ENCODE data around the gene TUBA8.
A peak's percentile ranks its signal among the peaks of the same experiment; 100 is the strongest.
"Not testable (repeated sequence)": the region's sequence is repeated elsewhere in the genome, so short reads cannot be mapped to it uniquely, and the experiment has no call there.

The TUBA8 gene

DNA sequence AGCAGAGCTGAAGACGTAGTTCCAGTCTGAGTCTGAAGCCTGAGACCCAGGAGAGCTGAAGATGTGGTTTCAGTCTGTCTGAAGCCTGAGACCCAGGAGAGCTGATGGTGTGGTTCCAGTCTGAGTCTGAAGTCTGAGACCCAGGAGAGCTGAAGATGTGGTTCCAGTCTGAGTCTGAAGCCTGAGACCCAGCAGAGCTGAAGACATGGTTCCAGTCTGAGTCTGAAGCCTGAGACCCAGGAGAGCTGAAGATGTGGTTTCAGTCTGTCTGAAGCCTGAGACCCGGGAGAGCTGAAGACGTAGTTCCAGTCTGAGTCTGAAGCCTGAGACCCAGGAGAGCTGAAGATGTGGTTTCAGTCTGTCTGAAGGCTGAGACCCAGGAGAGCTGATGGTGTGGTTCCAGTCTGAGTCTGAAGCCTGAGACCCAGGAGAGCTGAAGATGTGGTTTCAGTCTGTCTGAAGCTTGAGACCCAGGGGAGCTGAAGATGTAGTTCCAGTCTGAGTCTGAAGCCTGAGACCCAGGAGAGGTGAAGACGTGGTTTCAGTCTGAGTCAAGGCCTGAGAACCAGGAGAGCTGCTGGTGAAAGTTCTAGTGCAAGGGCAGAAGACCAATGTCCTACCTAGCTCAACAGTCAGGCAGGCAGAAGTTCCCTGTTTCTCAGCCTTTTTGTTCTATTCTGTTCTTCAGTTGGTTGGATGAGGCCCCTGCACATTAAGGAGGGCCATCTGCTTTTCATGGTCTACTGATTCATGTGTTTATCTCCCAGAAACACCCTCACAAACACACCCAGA, 3.9 kb upstream of the TUBA8 start:
- ATAC-seq, H3K4me3 Mint-ChIP-seq: not testable (repeated sequence)
- Mint-ChIP-seq H3K36me3 (ENCODE audit: low read depth) (peaks cover 48% of the 10 kb centered on the region), H3K9me3 (peaks cover 20% of the 10 kb centered on the region), H3K4me1 (peaks cover 76% of the 10 kb centered on the region), H3K27me3 (peaks cover 25% of the 10 kb centered on the region), H3K27ac (peak overlapping the region; percentile 76)
- DNase-seq = peak; percentile 36

DNA sequence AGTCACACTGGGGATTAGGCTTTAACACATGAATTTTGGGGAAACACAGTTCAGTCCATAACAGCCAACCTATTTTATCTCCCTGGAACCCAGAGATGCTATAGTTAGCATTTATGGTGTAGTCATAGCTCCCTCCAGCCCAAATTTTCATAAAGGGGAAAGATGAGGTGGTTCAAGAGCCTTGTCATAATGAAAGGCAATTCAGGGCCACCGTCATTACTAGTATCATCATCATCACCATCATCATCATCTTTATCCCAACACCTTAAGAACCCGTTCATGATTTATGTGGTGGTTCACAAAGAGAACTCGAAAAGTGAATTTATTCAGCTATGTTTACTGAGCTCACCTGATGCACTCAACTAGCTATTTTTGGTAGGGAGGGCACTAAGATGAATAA, 2.4 kb upstream of the TUBA8 start:
- H3K27me3 Mint-ChIP-seq = peaks cover 36% of the 10 kb centered on the region
- DNase-seq = no peak
- H3K9me3 Mint-ChIP-seq = peaks cover 18% of the 10 kb centered on the region
- H3K4me1 Mint-ChIP-seq = peaks cover 63% of the 10 kb centered on the region
- peaks cover 42% of the 10 kb centered on the region for H3K36me3 Mint-ChIP-seq (ENCODE audit: low read depth)
- no peak for ATAC-seq
- H3K27ac Mint-ChIP-seq = no peak overlapping the region
- no peak overlapping the region for H3K4me3 Mint-ChIP-seq

GRCh38 chr22:18109410-18110193, 1.0 kb upstream of the TUBA8 start:
- Mint-ChIP-seq H3K36me3 (ENCODE audit: low read depth) (peaks cover 30% of the 10 kb centered on the region), H3K9me3 (peaks cover 9% of the 10 kb centered on the region), H3K27ac (peak overlapping the region; percentile 21), H3K27me3 (peaks cover 34% of the 10 kb centered on the region), H3K4me1 (peaks cover 61% of the 10 kb centered on the region), H3K4me3 (peak overlapping the region; percentile 50)
- DNase-seq (no peak), ATAC-seq (no peak)

DNA sequence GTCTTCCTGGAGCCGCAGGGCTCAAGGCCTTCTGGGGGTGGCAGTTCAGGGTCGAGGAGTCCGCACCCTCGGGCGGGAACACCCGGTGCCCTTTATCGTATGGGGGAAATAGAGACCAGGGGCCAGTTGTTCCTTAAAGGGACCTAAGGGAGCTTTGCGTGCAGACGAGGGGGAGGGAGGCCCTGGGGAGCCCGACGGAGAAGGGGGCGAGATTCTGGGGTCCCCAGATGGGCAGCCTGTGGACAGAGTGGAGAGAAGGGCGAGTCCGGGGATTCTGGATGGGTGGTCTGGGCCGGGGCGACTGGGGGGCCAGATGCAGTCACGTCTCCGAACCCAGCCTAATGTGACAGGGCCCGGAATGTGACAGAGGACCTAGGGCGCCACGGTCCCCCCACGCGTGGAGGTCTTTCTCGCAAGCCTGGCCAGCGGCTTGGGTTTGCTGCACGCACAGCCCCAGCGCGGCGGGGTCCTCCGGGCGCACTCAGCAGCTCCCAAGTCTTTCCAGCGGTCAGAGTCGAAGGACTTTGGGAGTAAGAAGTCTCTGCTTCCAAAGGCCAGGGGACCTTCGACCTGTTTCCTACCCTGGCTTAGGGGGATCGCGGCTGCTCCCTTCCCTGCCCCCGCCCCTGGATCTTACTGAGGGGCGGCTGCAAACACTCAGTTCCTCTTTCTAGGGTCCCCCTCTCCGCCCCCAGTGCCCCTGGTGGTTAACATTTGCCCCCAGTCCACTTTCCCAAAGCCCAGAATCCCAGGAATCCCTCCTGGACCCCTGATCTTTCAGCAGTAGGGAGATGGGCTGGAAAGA, 547 bp downstream of the TUBA8 start:
- H3K27ac Mint-ChIP-seq = no peak overlapping the region
- H3K9me3 Mint-ChIP-seq = no peaks in the 10 kb centered on the region
- peak overlapping the region; percentile 61 for H3K4me3 Mint-ChIP-seq
- H3K27me3 Mint-ChIP-seq = peaks cover 34% of the 10 kb centered on the region
- H3K36me3 Mint-ChIP-seq (ENCODE audit: low read depth) = peaks cover 15% of the 10 kb centered on the region
- H3K4me1 Mint-ChIP-seq = peaks cover 48% of the 10 kb centered on the region
- no peak for ATAC-seq
- no peak for DNase-seq

DNA sequence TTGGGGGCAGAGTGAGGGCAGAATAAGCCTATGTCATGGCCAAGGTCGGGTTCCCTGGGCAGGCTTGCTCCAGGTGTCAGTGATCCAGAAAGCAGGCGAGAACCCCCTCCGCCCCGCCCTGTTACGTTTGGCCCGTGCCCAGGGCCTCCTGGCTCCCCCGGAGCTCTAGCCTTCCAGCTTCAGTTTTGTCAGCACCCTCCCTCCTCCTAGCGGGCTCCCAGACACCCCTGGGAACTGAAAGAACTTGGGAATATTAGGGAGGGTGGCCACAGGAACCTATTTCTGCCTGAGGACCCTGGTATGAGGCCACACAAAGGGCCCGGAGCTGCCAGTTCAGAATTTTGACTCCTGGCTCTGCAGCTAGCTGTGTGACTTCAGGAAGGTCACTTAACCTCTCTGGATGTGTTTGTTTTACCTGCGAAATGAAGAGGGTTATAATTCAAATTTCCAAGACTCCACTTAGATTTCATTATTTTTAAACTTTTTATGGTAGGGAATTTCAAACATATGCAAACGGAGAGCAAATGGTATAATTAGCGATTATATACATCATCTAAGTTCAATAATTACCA, 1.2 kb downstream of the TUBA8 start:
- H3K9me3 Mint-ChIP-seq = no peaks in the 10 kb centered on the region
- H3K27ac Mint-ChIP-seq = no peak overlapping the region
- H3K36me3 Mint-ChIP-seq (ENCODE audit: low read depth) = peaks cover 11% of the 10 kb centered on the region
- ATAC-seq (no peak), DNase-seq (no peak)
- H3K4me3 Mint-ChIP-seq = no peak overlapping the region
- peaks cover 42% of the 10 kb centered on the region for H3K4me1 Mint-ChIP-seq
- peaks cover 34% of the 10 kb centered on the region for H3K27me3 Mint-ChIP-seq

- H3K27me3 Mint-ChIP-seq = peaks cover 34% of the 10 kb centered on the region
- H3K27ac Mint-ChIP-seq = no peak overlapping the region
- no peak overlapping the region for H3K4me3 Mint-ChIP-seq
- H3K9me3 Mint-ChIP-seq = no peaks in the 10 kb centered on the region
- peaks cover 6% of the 10 kb centered on the region for H3K36me3 Mint-ChIP-seq (ENCODE audit: low read depth)
- H3K4me1 Mint-ChIP-seq = peaks cover 37% of the 10 kb centered on the region
- DNase-seq (no peak), ATAC-seq (no peak)
Observed at GRCh38 chr22:18112440-18112839, 1.8 kb downstream of the TUBA8 start.

DNA sequence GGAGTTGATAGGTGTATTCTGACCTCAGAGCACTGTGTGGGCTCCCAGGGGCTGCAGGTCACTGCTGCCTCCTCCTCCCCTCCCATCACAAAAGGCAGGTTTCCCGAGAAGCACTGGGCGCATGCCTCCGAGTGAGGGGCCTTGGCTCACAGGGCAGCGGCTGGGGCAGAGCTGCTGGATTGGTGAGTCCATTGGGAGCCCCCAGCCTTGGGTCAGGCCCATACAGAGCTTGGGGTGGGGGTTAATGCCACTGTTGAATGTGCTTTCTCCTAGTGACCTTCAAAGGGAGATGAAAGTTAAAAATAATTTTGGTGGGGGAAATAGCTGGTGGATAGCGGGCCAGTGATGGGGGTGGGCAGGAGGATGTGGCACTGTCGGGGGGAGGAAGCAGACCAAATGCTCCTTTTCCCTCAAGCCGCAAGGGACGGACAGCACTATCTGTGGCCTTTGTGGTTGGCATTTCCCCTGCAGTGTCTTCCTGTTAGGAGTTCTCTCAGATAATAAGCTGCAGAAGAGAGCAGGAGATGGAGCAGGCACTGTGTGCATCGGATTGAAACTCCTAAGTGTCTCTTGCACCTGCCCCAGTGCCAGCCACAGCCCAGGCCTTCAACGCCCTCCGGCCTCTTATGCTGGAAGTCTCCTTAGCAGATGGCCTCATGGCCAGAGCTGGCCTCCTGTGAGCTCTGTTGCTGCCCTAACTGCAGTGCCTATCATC, 3.2 kb downstream of the TUBA8 start:
- Mint-ChIP-seq H3K27ac (no peak overlapping the region), H3K9me3 (no peaks in the 10 kb centered on the region), H3K27me3 (peaks cover 26% of the 10 kb centered on the region), H3K4me1 (peaks cover 29% of the 10 kb centered on the region), H3K4me3 (no peak overlapping the region), H3K36me3 (ENCODE audit: low read depth) (no peaks in the 10 kb centered on the region)
- ATAC-seq = no peak
- no peak for DNase-seq

DNA sequence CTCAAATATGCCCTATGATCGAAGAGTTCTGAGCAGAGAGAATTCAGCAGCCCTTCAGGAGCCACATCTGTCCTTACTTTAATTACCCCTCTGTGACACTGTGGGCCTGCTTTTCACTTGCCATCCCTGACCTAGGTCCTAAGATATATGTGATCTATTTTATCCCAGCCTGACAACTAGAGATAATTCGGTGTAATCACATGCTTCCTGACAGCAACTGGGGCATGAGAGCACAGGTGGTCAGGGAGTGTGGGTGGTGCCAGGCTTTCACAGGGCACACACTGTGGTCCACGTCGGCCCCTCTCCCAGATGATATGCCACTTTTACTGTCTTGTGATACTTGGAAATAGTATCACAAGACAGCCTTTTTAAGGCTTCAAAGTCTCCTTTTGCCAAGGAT, 3.9 kb downstream of the TUBA8 start:
- ATAC-seq (no peak), DNase-seq (no peak)
- H3K36me3 Mint-ChIP-seq (ENCODE audit: low read depth) = no peaks in the 10 kb centered on the region
- H3K27me3 Mint-ChIP-seq = peaks cover 22% of the 10 kb centered on the region
- no peak overlapping the region for H3K4me3 Mint-ChIP-seq
- H3K4me1 Mint-ChIP-seq = peaks cover 31% of the 10 kb centered on the region
- no peaks in the 10 kb centered on the region for H3K9me3 Mint-ChIP-seq
- no peak overlapping the region for H3K27ac Mint-ChIP-seq

GRCh38 chr22:18114976-18115652, 4.5 kb downstream of the TUBA8 start:
- H3K9me3 Mint-ChIP-seq = no peaks in the 10 kb centered on the region
- peaks cover 30% of the 10 kb centered on the region for H3K4me1 Mint-ChIP-seq
- peaks cover 16% of the 10 kb centered on the region for H3K27me3 Mint-ChIP-seq
- DNase-seq = no peak
- no peak overlapping the region for H3K27ac Mint-ChIP-seq
- no peaks in the 10 kb centered on the region for H3K36me3 Mint-ChIP-seq (ENCODE audit: low read depth)
- H3K4me3 Mint-ChIP-seq = no peak overlapping the region
- ATAC-seq = no peak

DNA sequence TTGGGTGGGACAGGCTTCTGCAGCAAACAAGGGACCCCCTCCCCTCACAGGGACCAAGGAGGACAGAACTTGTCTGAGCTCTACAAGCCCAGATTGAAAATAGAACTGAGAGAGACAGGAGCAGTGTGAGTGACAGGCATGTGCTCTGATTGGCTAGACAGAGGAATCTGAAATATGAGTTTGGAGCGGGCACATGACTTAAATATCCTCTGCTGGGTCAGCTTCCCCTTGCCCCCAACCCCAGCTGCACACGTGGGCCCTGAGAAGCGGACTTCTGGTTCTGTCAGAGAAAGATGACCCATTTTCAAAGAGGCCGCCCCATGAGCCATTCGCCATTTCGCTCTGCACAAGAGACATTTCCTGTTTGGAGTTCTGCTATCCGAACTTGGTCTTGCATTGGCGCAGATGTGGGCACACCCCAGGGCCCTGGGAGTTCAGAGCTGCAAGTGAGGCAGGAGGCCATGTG, 5.3 kb downstream of the TUBA8 start:
- H3K4me3 Mint-ChIP-seq = no peak overlapping the region
- no peaks in the 10 kb centered on the region for H3K36me3 Mint-ChIP-seq (ENCODE audit: low read depth)
- no peak for ATAC-seq
- peaks cover 13% of the 10 kb centered on the region for H3K27me3 Mint-ChIP-seq
- H3K4me1 Mint-ChIP-seq = peaks cover 30% of the 10 kb centered on the region
- no peaks in the 10 kb centered on the region for H3K9me3 Mint-ChIP-seq
- no peak for DNase-seq
- H3K27ac Mint-ChIP-seq = no peak overlapping the region

- Mint-ChIP-seq H3K27me3 (peaks cover 10% of the 10 kb centered on the region), H3K27ac (no peak overlapping the region), H3K36me3 (ENCODE audit: low read depth) (no peaks in the 10 kb centered on the region), H3K4me3 (no peak overlapping the region), H3K9me3 (no peaks in the 10 kb centered on the region), H3K4me1 (peaks cover 29% of the 10 kb centered on the region)
- DNase-seq (no peak), ATAC-seq (no peak)
Observed at GRCh38 chr22:18116634-18117033, 6.0 kb downstream of the TUBA8 start.

DNA sequence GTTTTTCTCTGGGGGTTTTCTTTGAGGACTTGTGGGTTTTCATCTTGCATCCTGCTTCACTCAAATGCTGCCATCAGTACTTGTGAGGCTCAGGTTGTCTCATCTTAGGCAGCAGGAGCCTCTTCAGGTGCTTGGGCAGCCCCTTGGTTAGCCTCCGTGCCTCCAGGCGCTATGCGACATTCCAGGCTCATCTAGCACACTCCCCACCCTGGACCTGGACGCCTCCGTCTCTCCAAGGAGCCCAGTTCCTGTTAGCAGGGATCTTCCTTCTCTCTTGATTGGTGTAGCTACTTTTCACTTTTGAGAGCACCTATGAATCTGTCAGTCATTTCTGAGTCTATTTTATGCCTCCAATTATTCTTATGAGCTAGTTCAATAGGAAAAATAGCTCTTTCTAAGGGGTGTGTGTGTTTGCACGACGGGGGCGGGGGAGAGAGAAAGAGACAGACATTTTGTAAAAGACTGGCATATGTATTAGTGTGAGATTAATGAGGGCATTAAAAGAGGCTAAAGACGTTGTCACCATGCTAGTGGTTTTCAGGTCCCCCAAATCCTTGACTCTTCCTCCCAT, 7.8 kb downstream of the TUBA8 start:
- H3K27me3 Mint-ChIP-seq = no peaks in the 10 kb centered on the region
- no peak overlapping the region for H3K4me3 Mint-ChIP-seq
- no peaks in the 10 kb centered on the region for H3K9me3 Mint-ChIP-seq
- peaks cover 27% of the 10 kb centered on the region for H3K4me1 Mint-ChIP-seq
- H3K27ac Mint-ChIP-seq = no peak overlapping the region
- H3K36me3 Mint-ChIP-seq (ENCODE audit: low read depth) = no peaks in the 10 kb centered on the region
- ATAC-seq = no peak
- DNase-seq = no peak

GRCh38 chr22:18119409-18120110, 9.0 kb downstream of the TUBA8 start:
- DNase-seq (no peak), ATAC-seq (peak; percentile 50)

More at GRCh38 chr22:18119409-18120110, 9.0 kb downstream of the TUBA8 start:
- peaks cover 16% of the 10 kb centered on the region for H3K4me1 Mint-ChIP-seq
- H3K36me3 Mint-ChIP-seq (ENCODE audit: low read depth) = no peaks in the 10 kb centered on the region
- no peaks in the 10 kb centered on the region for H3K27me3 Mint-ChIP-seq
- H3K27ac Mint-ChIP-seq = peak overlapping the region; percentile 65
- H3K9me3 Mint-ChIP-seq = no peaks in the 10 kb centered on the region
- H3K4me3 Mint-ChIP-seq = no peak overlapping the region
